Pancreas (tissue), 10 donors: ENCODE results near the gene HCN1. TPM values are rescaled to one million over a fixed set of nuclear protein-coding genes. Genes with fewer than 3 reads are reported as not detected.
A peak's percentile ranks its signal among the peaks of the same experiment; 100 is the strongest.

Source experiments
- ATAC-seq, 4 donors: fragments of 200-7000 bp; cut with Tn5 transposase; one replicate each; pipeline versions ENCODE4 v1.8.0 to v1.9.1; 2020; ENCODE audit warnings: mild to moderate bottlenecking in 4 of 4, moderate library complexity in 4 of 4
- DNase-seq, 6 donors: peaks; one replicate each; pipeline ENCODE4 v3.0.0-alpha.2; 2020
- FAIRE-seq: peaks from 2 replicates; lab custom pipeline; 2012; peaks lifted over from hg19 to GRCh38; lab: Jason Lieb, UNC
- H3K27ac ChIP-seq, 4 donors: fragments of 200-600 bp; sonication (generic); 1 replicate in 3 of 4; 2 replicates in 1 of 4; pipeline versions ENCODE4 v1.5.0 to v1.8.0; 2020
- H3K27me3 ChIP-seq, 4 donors: fragments of 200-600 bp; one replicate each; pipeline ENCODE4 v1.8.0; 2021
- H3K36me3 ChIP-seq, 3 donors: fragments of 200-600 bp; sonication (generic) in 1 of 3; one replicate each; pipeline versions ENCODE4 v1.5.0 to v1.8.0; 2020 to 2021
- H3K4me1 ChIP-seq, 3 donors: fragments of 200-600 bp; one replicate each; pipeline ENCODE4 v1.8.0; 2021
- H3K4me3 ChIP-seq, 4 donors: fragments of 200-600 bp; sonication (generic) in 2 of 4; one replicate each; pipeline versions ENCODE4 v1.5.0 to v1.8.0; 2020 to 2021
- H3K9me3 ChIP-seq, 4 donors: fragments of 200-600 bp; one replicate each; pipeline ENCODE4 v1.8.0; 2021
- CTCF ChIP-seq, 4 donors: fragments of 200-600 bp; sonication (generic) in 3 of 4; IDR thresholded peaks; one replicate each; pipeline versions ENCODE4 v1.5.0 to v1.8.0; 2021; ENCODE audit warnings: antibody characterized with exemption in 4 of 4
- WGBS, 2 donors: extraction: QIAGEN DNeasy Blood & Tissue Kit; methylation state at CpG; one replicate each; pipeline ENCODE4 v1.1.7; 2013; 5-methylcytosine and 5-hydroxymethylcytosine counted together
- intact Hi-C, 3 donors: fragments of 100-400 bp; cut with DNase I; formaldehyde crosslinking; loops; one replicate each; pipeline versions ENCODE4 v1.11.1 to v1.14.2; 2022
- polyA plus RNA-seq, 2 donors: library from polyadenylated mRNA; stranded (reverse); fragments of 200-250 nt; gene quantifications; one replicate each; pipeline ENCODE4 v1.2.3, GENCODE V29; 2013
- total RNA-seq, 6 donors: library from RNA; stranded (reverse); fragmentation: NEBNext Ultra II Directional in 4 of 6; extraction: Animal tissue kit (Norgen Biotek cat#: 25700) in 4 of 6; gene quantifications; one replicate each; pipeline versions ENCODE4 v1.2.1 to v1.2.4, GENCODE V29; 2021 to 2023
- donor health status: healthy with polysubstance abuse.
- donor health status: DM: no; HTN: no; CAD: no; lungs with moderate emphysema.
- donor health status: DM: no; HTN: no; CAD: no.
- donor health status: control.
- donor health status: control.
- donor health status: Bipolar disorder and iron deficiency.
- donor health status: DM: yes; HTN: yes; CAD: no.
- donor health status: DM: no; HTN: no; CAD: no.
- donor health status: DM: no; HTN: no; CAD: no.
- donor health status: DM: yes; HTN: yes; CAD: no.

Gene HCN1
- total and polyA plus RNA-seq, 8 donors, result 0.08 to 1.5 (median 0.33) TPM

DNA sequence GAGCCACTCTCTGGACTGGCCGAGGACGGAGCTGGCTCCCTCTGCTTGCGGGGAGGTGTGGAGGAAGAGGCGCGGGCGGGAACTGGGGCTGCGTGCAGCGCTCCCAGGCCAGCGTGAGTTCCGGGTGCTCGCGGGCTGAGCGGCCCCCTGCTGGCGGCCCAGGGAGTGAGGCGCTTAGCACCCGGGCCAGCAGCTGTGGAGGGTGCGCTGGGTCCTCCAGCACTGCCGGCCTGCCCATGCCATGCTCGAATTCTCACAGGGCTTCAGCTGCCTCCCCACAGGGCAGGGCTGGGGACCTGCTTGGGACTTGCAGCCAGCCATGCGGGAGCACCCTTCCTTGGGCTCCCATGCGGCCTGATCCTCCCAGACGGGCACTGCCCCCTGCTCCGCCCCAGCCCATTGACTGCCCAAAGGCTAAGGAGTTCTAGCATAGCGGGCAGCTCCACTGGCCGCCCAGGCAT, 470.6 kb downstream of the HCN1 start:
- no peak for FAIRE-seq
- H3K9me3 ChIP-seq, result no peaks in the 10 kb centered on the region
- no peak overlapping the region for H3K27ac ChIP-seq
- H3K4me1 ChIP-seq, result no peaks in the 10 kb centered on the region
- H3K4me3 ChIP-seq, result no peak overlapping the region
- peak in 1 of 6 donors; percentile 61 for DNase-seq
- 96 to 97% methylated on average over 22 to 25 of the region's 25 CpGs for WGBS, 2 donors
- no peak for ATAC-seq
- H3K36me3 ChIP-seq, result no peaks in the 10 kb centered on the region
- H3K27me3 ChIP-seq, result no peaks in the 10 kb centered on the region
- intact Hi-C loops, result no loop called here
- no peak for TF ChIP-seq CTCF (IDR thresholded peaks at IDR 0.05)

DNA sequence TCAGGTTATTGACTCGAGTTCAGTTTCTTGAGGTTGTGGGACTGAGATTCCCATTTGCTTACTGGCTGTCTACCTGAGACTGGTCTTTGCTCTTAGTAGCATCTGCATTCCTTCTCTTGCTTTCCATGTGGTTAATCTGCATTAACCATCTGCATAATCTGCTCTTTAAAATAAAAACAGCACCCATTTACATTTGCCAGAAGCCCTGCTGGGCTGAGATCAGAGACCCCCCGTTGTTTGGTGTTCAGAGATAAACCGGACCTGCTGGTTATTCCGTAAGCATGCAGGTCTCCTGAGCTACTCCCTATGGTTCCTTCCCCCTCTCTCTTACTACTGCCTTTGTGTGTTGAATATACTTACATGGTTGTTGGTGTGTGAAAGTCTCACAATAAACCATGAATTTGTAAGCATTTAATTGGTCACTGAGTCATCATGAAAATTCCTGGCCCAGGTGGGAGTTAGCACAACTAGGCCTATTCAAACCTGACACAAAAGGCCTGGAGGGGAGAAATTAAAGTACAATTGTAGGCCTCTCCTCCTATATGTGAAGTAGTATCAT, 490.7 kb downstream of the HCN1 start:
- Histone ChIP-seq H3K36me3 (no peaks in the 10 kb centered on the region), H3K9me3 (no peaks in the 10 kb centered on the region), H3K27me3 (no peaks in the 10 kb centered on the region), H3K27ac (no peak overlapping the region), H3K4me1 (no peaks in the 10 kb centered on the region), H3K4me3 (no peak overlapping the region)
- FAIRE-seq (no peak), ATAC-seq (no peak), DNase-seq (no peak)
- intact Hi-C loops, result no loop called here
- 84 to 85% methylated on average over 4 of the region's 4 CpGs for WGBS, 2 donors
- TF ChIP-seq CTCF (IDR thresholded peaks at IDR 0.05), result no peak
